CD4-positive, CD25-positive, alpha-beta regulatory T cell (primary cell): ENCODE results near the gene CCDC180. TPM values are rescaled to one million over a fixed set of nuclear protein-coding genes. Genes with fewer than 3 reads are reported as not detected.
"Not testable (repeated sequence)": the region's sequence is repeated elsewhere in the genome, so short reads cannot be mapped to it uniquely, and the experiment has no call there.

Experiments
- ATAC-seq, 2 donors: fragments of 150-1000 bp; cut with Tn5 transposase; one replicate each; pipeline ENCODE4 v1.10.0; 2021; ENCODE audit warnings: low read depth in 2 of 2, moderate number of reproducible peaks in 2 of 2, moderate library complexity in 1 of 2
- DNase-seq, 3 donors: peaks; one replicate each; pipeline versions ENCODE4 v3.0.0 to v3.0.0-alpha.2; 2012 to 2022; ENCODE audit warnings: mixed read lengths in 1 of 3
- H3K27ac ChIP-seq: one replicate; pipeline ENCODE4 v1.7.0; 2013; ENCODE audit warnings: mild to moderate bottlenecking, low read length; ENCODE audit not compliant: insufficient read depth, poor library complexity, severe bottlenecking
- H3K27me3 ChIP-seq: one replicate; pipeline ENCODE4 v1.7.0; 2013; ENCODE audit warnings: low read length; ENCODE audit not compliant: control insufficient read depth, insufficient read depth
- H3K36me3 ChIP-seq: one replicate; pipeline ENCODE4 v1.7.0; 2013; ENCODE audit warnings: mild to moderate bottlenecking, low read length, moderate library complexity; ENCODE audit not compliant: control insufficient read depth, insufficient read depth
- H3K4me1 ChIP-seq: 2 replicates; pipeline ENCODE4 v1.7.0; 2013; ENCODE audit warnings: mild to moderate bottlenecking, low read length; ENCODE audit not compliant: insufficient read depth, control insufficient read depth, poor library complexity, severe bottlenecking
- H3K4me3 ChIP-seq: one replicate; pipeline ENCODE4 v1.7.0; 2013; ENCODE audit warnings: low read depth, mild to moderate bottlenecking, low read length, moderate library complexity
- H3K9me3 ChIP-seq, 2 experiments: 1 replicate in 1 of 2; 2 replicates in 1 of 2; pipeline ENCODE4 v1.7.0; 2013; ENCODE audit warnings: low read length in 2 of 2, mild to moderate bottlenecking in 1 of 2, moderate library complexity in 1 of 2; ENCODE audit not compliant: control insufficient read depth in 2 of 2
- H3K27ac Mint-ChIP-seq, 3 donors: one replicate each; pipeline ENCODE4 v1.8.0; 2020 to 2022; ENCODE audit warnings: mild to moderate bottlenecking in 3 of 3, mixed read lengths in 3 of 3, moderate library complexity in 2 of 3
- H3K27me3 Mint-ChIP-seq: one replicate; pipeline ENCODE4 v1.8.0; 2022; ENCODE audit warnings: mild to moderate bottlenecking, mixed read lengths
- H3K36me3 Mint-ChIP-seq: one replicate; pipeline ENCODE4 v1.8.0; 2020; ENCODE audit warnings: mixed read lengths
- H3K4me1 Mint-ChIP-seq, 4 donors: one replicate each; pipeline ENCODE4 v1.8.0; 2020 to 2022; ENCODE audit warnings: mixed read lengths in 4 of 4, mild to moderate bottlenecking in 1 of 4
- H3K4me3 Mint-ChIP-seq, 4 donors: one replicate each; pipeline ENCODE4 v1.8.0; 2020 to 2022; ENCODE audit warnings: mild to moderate bottlenecking in 4 of 4, mixed read lengths in 4 of 4, moderate library complexity in 3 of 4
- H3K9me3 Mint-ChIP-seq, 7 donors: one replicate each; pipeline ENCODE4 v1.8.0; 2020 to 2022; ENCODE audit warnings: mixed read lengths in 7 of 7, mild to moderate bottlenecking in 3 of 7, moderate library complexity in 2 of 7
- polyA plus RNA-seq, 4 donors: library from polyadenylated mRNA; unstranded; fragments of 300-500 nt; fragmentation: Illumina TruSeq; gene quantifications; one replicate each; pipeline ENCODE4 v1.2.3, GENCODE V29; 2021
- total RNA-seq: library from RNA; stranded (reverse); gene quantifications from one replicate; pipeline ENCODE4 v1.2.3, GENCODE V29; 2022

Gene CCDC180
- total RNA-seq (9.1 TPM), polyA plus RNA-seq (1 to 10 TPM in 1 of 4 donors, under 1 TPM in 3; 0.24 to 1.3 (median 0.74) TPM)

DNA sequence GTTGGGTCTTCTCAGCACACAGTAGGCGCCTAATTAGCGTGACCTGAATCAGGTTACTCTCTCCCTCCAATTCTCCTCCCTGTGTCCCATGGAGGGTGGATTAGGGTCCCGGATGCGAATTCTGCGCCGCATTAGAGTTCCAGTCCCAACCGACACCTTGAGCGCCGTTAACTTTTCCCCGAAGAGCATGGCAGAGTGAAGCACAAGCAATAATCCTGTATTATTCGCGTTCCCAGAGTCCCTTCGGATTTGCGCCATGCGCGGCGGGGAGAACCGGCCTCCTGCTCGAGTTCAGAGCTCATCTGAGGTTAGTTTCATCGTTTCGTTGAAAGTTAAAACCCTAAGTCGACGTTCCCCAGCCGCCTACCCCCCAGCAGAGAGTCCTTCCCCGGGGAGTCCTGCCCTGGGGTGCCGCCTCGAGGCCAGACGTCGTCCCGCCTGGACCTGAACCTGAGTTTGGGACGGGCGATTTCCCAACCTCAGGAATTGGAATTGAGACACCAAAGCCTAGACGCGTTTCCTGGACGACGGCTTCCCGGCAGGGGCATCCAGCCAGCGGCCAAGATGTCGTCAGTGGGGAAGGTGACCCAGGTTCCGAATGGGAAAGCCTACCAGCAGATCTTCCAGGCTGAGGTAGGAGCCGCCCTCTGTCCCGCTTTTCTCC is at the start of gene CCDC180:
CCDC180 (plus strand) TSS at position 160 of the 664 bp plus-strand sequence; CDS start at position 565, 405 bp downstream.
- H3K4me1 Mint-ChIP-seq = no peaks in the 10 kb centered on the region
- H3K4me3 ChIP-seq = no peak within 1 kb of the TSS

DNA sequence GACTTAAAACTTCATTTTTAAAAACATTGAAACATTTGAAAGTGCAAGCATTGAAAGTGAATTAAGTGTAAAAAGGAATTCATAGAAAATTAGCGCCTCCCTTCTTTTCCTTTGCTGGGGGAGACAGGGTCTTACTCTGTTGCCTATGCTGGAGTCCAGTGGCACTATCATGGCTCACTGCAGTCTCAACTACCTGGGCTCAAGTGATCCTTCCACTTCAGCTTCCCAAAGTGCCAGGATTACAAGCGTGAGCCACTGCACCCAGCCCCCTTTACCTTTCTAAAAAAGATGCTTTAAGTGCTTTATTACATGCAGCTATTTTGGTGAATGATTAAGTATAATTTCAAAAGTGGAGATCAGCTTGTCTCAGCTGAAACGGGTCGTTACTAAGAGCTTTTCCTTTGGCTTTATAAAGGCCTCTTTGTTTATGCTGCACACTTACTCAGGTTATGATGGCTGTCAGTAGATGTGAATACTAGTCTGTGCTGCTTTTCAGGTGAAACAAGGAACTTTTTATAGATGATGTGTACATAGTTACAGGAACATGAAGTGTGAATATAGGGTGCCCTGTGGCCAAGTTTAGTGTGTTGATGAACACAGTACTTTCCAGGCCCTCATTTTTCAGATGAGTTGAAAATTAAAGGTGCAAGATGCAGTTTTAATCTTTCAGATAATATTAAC is 47.5 kb upstream of the CCDC180 start:
- not testable (repeated sequence) for H3K4me3 Mint-ChIP-seq, H3K27ac Mint-ChIP-seq, H3K27me3 ChIP-seq, H3K9me3 Mint-ChIP-seq, H3K27me3 Mint-ChIP-seq, H3K27ac ChIP-seq, H3K36me3 ChIP-seq, H3K4me3 ChIP-seq, H3K9me3 ChIP-seq, DNase-seq, ATAC-seq, H3K4me1 ChIP-seq, H3K4me1 Mint-ChIP-seq, H3K36me3 Mint-ChIP-seq

More for the DNA sequence above, at the start of gene CCDC180:
- Histone ChIP-seq H3K4me1 (no peaks in the 10 kb centered on the region), H3K27ac (no peak within 1 kb of the TSS), H3K9me3 (peaks cover 0 to 3% of the 10 kb centered on the region in 2 experiments), H3K36me3 (peaks cover 8% of the 10 kb centered on the region), H3K27me3 (no peaks in the 10 kb centered on the region)
- H3K9me3 Mint-ChIP-seq = peaks cover 0 to 10% (median 4%) of the 10 kb centered on the region in 7 donors
- no peak for ATAC-seq
- H3K36me3 Mint-ChIP-seq = peaks cover 10% of the 10 kb centered on the region
- peak within 1 kb of the TSS in 1 of 3 donors; percentile 62 for H3K27ac Mint-ChIP-seq
- H3K4me3 Mint-ChIP-seq = no peak within 1 kb of the TSS
- no peak for DNase-seq
- H3K27me3 Mint-ChIP-seq = peaks cover 12% of the 10 kb centered on the region

DNA sequence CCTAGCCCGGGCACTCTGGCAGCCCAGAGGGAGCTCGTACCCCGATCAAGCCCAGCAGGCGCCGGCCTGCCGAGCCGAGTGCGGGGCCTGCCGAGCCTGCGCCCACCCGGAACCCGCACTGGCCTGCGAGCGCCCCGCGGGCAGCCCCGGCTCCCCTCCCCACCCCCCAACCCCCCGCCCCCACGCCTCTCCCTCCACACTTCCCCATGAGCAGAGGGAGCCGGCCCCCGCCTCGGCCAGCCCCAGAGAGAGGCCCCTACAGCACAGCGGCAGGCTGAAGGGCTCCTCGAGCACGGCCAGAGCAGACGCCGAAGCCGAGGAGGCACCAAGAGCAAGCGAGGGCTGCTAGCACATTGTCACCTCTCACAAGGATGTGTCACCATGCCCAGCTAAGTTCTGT is 36.2 kb upstream of the CCDC180 start:
- no peak for DNase-seq
- Histone ChIP-seq H3K27ac (no peak overlapping the region), H3K27me3 (no peaks in the 10 kb centered on the region), H3K4me1 (no peaks in the 10 kb centered on the region), H3K4me3 (no peak overlapping the region), H3K9me3 (no peaks in the 10 kb centered on the region), H3K36me3 (peaks cover 2% of the 10 kb centered on the region)
- Mint-ChIP-seq H3K4me3 (no peak overlapping the region), H3K27me3 (no peaks in the 10 kb centered on the region), H3K4me1 (peaks cover 0 to 10% (median 6%) of the 10 kb centered on the region in 4 donors), H3K9me3 (no peaks in the 10 kb centered on the region), H3K27ac (no peak overlapping the region), H3K36me3 (peaks cover 4% of the 10 kb centered on the region)
- no peak for ATAC-seq

DNA sequence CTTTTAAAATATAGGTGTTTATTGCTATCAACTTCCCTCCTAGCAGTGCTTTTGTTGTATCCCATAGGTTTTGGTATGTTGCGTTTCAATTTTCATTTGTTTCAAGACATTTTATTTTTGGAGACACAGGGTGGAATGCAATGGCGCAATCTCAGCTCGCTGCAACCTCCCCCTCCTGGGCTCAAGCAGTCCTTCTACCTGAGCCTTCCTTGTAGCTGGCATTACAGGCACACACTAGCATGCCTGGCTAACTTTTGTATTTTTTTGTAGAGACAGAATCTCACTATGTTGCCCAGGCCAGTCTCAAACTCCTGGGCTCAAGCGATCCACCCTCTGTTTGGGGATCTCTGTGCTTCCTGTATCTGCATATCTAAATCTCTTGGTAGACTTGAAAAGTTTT is 35.4 kb upstream of the CCDC180 start:
- Mint-ChIP-seq H3K27me3 (no peaks in the 10 kb centered on the region), H3K27ac (no peak overlapping the region), H3K4me1 (peaks cover 0 to 12% (median 6%) of the 10 kb centered on the region in 4 donors), H3K9me3 (no peaks in the 10 kb centered on the region), H3K4me3 (no peak overlapping the region), H3K36me3 (peaks cover 10% of the 10 kb centered on the region)
- ATAC-seq = no peak
- no peaks in the 10 kb centered on the region for H3K27me3 ChIP-seq
- no peaks in the 10 kb centered on the region for H3K9me3 ChIP-seq
- H3K36me3 ChIP-seq = peaks cover 7% of the 10 kb centered on the region
- no peak overlapping the region for H3K27ac ChIP-seq
- no peak for DNase-seq
- H3K4me1 ChIP-seq = no peaks in the 10 kb centered on the region
- no peak overlapping the region for H3K4me3 ChIP-seq

DNA sequence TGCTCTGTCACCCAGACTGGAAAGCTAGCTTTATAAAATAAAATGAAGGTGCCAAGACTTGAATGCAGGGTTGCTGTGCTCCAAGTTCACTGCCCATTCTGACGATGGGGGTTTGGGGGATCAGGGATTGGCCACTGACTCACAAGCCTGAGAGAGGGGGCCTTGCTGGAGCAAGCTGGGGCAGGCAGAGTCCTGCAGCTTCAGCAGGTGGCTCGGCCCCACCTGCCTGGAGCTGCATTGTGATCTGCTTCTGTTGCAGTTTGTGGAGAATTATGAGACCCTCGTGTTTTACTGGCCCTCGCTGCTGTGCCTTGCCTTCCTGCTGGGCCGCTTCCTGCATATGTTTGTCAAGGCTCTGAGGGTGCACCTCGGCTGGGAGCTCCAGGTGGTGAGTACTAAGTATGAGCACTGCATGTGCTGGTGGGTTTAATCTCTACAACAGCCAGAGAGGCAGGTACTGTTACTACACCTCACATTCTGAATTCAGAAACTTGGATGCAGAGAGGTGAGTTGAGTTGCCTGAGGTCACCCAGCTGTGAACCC is 31.1 kb upstream of the CCDC180 start:
- Histone ChIP-seq H3K4me3 (no peak overlapping the region), H3K27ac (no peak overlapping the region), H3K4me1 (no peaks in the 10 kb centered on the region), H3K36me3 (peaks cover 43% of the 10 kb centered on the region), H3K27me3 (no peaks in the 10 kb centered on the region), H3K9me3 (no peaks in the 10 kb centered on the region)
- Mint-ChIP-seq H3K27me3 (no peaks in the 10 kb centered on the region), H3K27ac (peak overlapping the region in 1 of 3 donors; percentile 36), H3K9me3 (no peaks in the 10 kb centered on the region), H3K36me3 (peaks cover 40% of the 10 kb centered on the region), H3K4me1 (peaks cover 0 to 9% (median 5%) of the 10 kb centered on the region in 4 donors), H3K4me3 (no peak overlapping the region)
- ATAC-seq = no peak
- DNase-seq = no peak

DNA sequence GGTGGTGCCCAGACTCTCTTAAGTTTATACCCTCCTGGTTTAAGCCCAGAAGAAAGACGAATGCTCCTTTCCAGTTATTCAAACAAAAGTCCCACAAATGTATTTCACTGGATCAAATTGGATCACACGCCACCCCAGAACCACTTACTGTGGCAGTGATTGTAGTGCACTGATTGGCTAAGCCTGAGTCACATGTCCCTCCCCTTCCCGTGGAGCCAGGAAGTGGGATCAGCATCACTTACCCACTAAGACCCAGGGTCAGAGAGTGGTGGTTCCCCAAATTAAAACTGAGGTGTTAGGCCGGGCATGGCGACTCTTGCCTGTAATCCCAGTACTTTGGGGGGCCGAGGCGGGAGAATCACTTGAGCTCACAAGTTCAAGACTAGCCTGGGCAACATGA is 29.5 kb upstream of the CCDC180 start:
- Histone ChIP-seq H3K9me3 (no peaks in the 10 kb centered on the region), H3K27me3 (no peaks in the 10 kb centered on the region), H3K4me1 (no peaks in the 10 kb centered on the region), H3K36me3 (peaks cover 49% of the 10 kb centered on the region), H3K4me3 (no peak overlapping the region), H3K27ac (no peak overlapping the region)
- peaks cover 0 to 9% (median 0%) of the 10 kb centered on the region in 4 donors for H3K4me1 Mint-ChIP-seq
- H3K36me3 Mint-ChIP-seq = peaks cover 54% of the 10 kb centered on the region
- H3K4me3 Mint-ChIP-seq = no peak overlapping the region
- H3K27me3 Mint-ChIP-seq = no peaks in the 10 kb centered on the region
- no peak for DNase-seq
- H3K9me3 Mint-ChIP-seq = peaks cover 0 to 4% (median 0%) of the 10 kb centered on the region in 7 donors
- ATAC-seq = no peak
- H3K27ac Mint-ChIP-seq = no peak overlapping the region

DNA sequence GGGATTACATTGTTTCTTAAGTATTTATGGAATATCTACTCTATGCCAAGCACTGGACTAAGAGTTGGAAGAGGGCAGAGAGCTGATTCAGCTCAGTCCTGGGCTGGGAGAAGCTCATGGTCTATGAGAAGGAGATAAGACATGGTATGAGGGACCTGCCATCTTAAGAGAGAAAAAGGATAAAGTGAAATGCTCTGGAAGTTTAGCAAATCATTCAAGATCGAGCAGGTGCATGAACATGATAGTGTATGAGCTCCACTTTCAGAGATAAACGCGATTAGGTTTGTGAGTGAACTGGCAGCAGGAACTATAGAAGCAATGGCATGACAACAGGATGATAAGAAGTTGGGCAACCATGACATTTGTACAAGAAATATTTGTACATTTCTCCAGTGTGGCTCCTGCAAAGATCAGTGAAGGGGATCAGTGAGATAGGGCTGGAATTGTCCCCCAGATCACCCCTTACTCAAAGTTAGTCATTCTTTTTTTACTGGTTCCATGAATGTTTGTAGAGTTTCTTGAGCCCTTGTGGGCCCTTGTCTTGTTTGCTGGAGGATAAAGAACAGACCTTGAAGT is 26.6 kb upstream of the CCDC180 start:
- Histone ChIP-seq H3K4me3 (no peak overlapping the region), H3K9me3 (no peaks in the 10 kb centered on the region), H3K4me1 (no peaks in the 10 kb centered on the region), H3K27ac (no peak overlapping the region), H3K36me3 (peaks cover 60% of the 10 kb centered on the region), H3K27me3 (no peaks in the 10 kb centered on the region)
- H3K4me1 Mint-ChIP-seq = peaks cover 0 to 7% (median 0%) of the 10 kb centered on the region in 4 donors
- H3K9me3 Mint-ChIP-seq = peaks cover 0 to 4% (median 1%) of the 10 kb centered on the region in 7 donors
- H3K27ac Mint-ChIP-seq = no peak overlapping the region
- no peaks in the 10 kb centered on the region for H3K27me3 Mint-ChIP-seq
- no peak for ATAC-seq
- H3K4me3 Mint-ChIP-seq = no peak overlapping the region
- peaks cover 72% of the 10 kb centered on the region for H3K36me3 Mint-ChIP-seq
- DNase-seq = no peak
